HG03025 (cell line): ENCODE data around the gene C12orf42.
A peak's percentile ranks its signal among the peaks of the same experiment; 100 is the strongest.

ENCODE experiments used
- ATAC-seq: cut with Tn5 transposase; IDR thresholded peaks from one replicate; pipeline ENCODE4 v1.9.1; 2021; ENCODE audit warnings: mild to moderate bottlenecking, moderate library complexity; ENCODE audit not compliant: unreplicated experiment, low FRiP score

C12orf42 gene

GRCh38 chr12:103279444-103279843 is 216.3 kb downstream of the C12orf42 start:
- peak; percentile 87 for ATAC-seq

- no peak for ATAC-seq
These were observed 217.4 kb downstream of the C12orf42 start for GRCh38 chr12:103278329-103278728.

GRCh38 chr12:103273645-103274044 is 222.1 kb downstream of the C12orf42 start:
- no peak for ATAC-seq

- no peak for ATAC-seq
These were observed 222.8 kb downstream of the C12orf42 start for GRCh38 chr12:103272949-103273348.

- no peak for ATAC-seq
These were observed 225.8 kb downstream of the C12orf42 start for GRCh38 chr12:103269946-103270345.

- no peak for ATAC-seq
These were observed 226.8 kb downstream of the C12orf42 start for GRCh38 chr12:103268831-103269514.

GRCh38 chr12:103257763-103258162 is 238.0 kb downstream of the C12orf42 start:
- no peak for ATAC-seq
